CD4-positive, alpha-beta T cell treated with Interleukin-12 subunit alpha and Interleukin-12 subunit beta, for 1 hour (primary cell): ENCODE results near the gene LRFN2.
A peak's percentile ranks its signal among the peaks of the same experiment; 100 is the strongest.

Experiments
- DNase-seq: peaks from one replicate; pipeline ENCODE4 v3.0.0-alpha.2; 2020

The LRFN2 gene

GRCh38 chr6:40466986-40467539 is 120.1 kb downstream of the LRFN2 start:
- DNase-seq: no peak

- no peak for DNase-seq
Observed at GRCh38 chr6:40461643-40462042, 125.5 kb downstream of the LRFN2 start.

DNA sequence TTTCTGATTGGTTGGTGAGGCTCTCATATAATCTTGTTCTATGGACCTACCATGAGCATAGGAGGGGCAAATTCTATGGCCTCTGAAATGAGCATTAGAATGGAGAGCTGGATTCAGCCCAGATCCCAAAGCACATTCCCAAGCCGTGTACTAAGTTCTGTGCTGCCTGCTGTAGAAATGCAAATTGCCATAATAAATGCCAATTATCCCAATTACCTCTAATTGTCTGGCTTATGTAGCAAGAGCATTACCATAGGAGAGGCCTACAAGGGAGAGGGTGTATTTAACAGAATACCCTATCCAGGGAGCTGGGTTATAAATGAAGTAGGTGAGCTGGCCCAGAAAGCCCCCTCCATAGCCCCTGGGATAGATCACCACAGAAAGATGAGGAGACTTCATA is 126.8 kb downstream of the LRFN2 start:
- no peak for DNase-seq

- no peak for DNase-seq
Observed at GRCh38 chr6:40457261-40457660, 129.9 kb downstream of the LRFN2 start.

GRCh38 chr6:40456390-40457013 is 130.7 kb downstream of the LRFN2 start:
- no peak for DNase-seq

GRCh38 chr6:40455686-40456389 is 131.3 kb downstream of the LRFN2 start:
- DNase-seq: no peak

DNA sequence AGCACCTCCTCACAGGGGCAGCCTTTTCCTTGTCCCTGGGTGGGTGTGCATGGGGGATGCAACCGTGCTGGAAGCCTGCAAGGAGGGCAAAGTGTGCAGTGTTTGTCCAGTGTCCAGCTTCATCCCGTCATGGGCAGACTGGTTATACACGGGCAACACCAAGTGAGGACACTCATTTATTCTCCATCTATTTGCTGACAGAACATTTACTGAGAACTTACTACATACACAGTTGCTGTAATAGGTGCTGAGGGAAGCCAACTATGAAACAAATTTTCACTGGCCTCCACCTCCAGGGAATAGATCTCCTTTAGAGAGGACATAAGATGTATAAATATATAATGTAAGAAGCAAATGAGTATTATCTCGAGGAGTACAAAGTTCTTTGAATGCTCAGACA is 136.7 kb downstream of the LRFN2 start:
- no peak for DNase-seq

GRCh38 chr6:40444811-40445210 is 142.4 kb downstream of the LRFN2 start:
- DNase-seq: no peak

GRCh38 chr6:40444312-40444711 is 142.9 kb downstream of the LRFN2 start:
- DNase-seq: no peak

GRCh38 chr6:40443842-40444241 is 143.3 kb downstream of the LRFN2 start:
- no peak for DNase-seq

- no peak for DNase-seq
Observed at GRCh38 chr6:40442591-40442990, 144.6 kb downstream of the LRFN2 start.

- DNase-seq: no peak
Observed at GRCh38 chr6:40441150-40441549, 146.0 kb downstream of the LRFN2 start.

- DNase-seq: no peak
Observed at GRCh38 chr6:40440053-40440452, 147.1 kb downstream of the LRFN2 start.

DNA sequence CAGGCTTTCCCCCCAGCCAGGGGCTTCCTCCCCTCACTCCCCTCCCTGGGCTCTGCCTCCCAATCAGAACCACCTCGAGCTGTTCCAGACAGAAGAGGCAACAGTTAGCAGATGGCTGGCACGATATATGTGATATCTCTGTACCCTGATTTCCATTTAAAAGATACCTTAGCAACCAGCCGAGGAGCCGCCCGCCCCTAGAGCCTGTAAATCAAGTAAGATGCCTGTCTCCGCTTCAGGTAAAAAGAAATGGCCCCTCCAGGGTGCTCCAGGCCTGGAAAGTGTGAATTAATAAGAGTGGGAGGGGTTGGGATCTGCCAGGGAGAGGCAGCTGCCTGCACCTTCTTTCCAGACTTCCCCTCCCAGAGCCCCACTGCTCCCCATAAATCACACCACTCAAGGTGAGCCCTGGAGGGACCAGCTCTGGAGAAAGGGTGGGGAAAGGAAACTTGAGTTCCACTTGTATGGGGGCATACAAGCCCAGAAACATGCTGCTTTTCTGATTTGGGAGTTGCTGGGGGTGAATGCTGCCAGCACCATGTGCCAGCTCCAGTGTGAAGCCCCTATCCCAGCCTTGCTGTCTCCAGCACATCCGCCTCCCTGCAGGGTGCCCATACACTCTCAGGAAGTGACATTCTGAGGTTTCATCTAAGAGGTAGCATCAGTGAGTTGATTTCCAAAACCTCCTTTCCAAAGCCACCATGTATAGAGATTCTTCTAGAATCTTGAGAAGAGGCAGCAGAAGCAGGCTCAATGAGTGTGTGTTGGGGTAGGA is 148.0 kb downstream of the LRFN2 start:
- no peak for DNase-seq

DNA sequence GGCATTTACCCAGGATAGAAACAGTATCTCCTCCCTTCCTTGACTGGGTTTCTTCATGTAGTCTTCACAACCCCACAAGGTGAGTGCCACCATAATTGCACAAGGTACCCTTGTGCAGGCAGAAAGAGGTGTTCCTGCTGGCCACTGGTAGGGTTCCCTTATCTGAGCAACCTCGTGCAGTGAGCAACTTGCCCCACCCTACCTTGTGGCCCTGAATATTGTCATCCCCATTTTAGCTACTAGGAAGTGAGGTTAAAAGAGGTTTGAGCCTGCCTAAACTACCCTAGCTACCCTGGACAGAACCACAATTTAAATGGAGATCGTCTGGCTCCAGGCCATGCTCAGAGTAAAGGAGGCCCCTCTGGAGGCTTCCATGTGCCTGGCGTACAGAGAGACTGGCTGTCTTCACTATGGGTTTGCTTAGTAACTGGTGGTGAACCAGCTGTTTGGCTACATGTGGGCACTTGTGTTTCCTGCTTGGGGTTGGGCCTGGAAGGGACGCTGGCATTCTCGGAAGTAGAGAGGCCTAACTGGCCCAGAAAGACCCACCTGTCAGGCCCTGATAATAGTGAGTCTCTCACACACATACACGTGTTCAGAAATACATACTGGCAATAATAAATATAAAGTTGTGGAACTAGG is 148.8 kb downstream of the LRFN2 start:
- no peak for DNase-seq

DNA sequence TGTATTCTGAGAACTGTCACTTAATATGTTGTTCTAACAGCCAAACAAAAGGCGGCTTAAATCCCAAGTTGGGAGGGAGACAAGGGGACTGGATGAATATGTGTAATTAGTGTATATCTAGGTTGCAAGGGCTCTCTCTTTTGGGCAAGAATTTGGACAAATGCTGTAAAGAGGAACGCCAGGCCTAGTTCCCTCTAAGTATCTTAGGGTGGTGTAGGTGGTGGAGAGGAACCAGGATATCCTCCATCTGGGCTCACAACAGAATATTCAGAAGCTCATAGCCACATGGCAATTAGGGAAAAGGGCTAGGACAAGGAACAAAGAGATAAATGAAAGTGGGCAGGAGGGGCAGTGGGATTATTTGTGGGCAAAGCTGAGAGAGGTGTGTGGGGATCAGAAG is 149.5 kb downstream of the LRFN2 start:
- DNase-seq: no peak

DNA sequence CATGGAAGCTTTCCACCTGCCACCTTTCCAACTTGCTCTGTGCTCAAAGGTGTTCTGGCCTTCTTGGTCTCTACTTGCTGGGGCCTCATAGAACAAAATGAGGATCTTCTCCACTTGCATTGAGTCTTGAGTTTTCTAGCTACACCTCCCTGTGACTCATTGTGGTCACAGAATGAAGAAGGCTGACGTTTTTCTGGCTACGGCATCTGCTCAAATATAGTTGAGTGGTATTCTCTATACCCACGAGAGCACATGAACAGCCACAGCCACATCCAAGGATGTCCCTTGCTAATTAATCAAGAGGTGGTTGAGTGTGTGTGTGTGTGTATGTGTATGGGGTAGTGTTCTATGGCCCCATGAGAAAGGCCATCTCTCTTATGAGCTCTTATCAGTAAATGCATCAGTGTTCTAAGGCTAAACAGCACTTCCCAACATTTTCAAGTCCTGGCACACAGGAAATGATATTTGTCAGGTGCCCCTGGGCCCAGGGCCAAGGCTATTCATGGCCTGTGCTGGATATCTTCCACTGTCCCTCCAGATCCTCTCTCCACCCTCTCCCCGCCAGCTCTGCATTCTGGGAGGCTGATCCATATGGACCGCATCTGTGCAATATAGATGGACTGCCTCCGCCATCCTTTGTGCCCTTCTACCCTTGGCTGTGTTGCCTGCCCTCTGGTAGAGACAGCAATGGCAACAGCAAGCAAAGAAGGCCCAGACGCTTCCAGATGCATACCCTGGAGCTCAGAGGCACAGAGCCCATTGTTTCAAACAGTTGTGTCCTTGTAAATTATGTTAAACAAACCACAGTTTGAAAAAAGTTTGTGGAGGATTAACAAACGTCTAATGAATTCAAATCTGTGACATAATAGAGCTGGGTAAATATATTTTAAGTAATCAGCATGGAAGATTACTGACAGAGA is 150.2 kb downstream of the LRFN2 start:
- peak; percentile 33 for DNase-seq

GRCh38 chr6:40432982-40433381 is 154.2 kb downstream of the LRFN2 start:
- DNase-seq: no peak

DNA sequence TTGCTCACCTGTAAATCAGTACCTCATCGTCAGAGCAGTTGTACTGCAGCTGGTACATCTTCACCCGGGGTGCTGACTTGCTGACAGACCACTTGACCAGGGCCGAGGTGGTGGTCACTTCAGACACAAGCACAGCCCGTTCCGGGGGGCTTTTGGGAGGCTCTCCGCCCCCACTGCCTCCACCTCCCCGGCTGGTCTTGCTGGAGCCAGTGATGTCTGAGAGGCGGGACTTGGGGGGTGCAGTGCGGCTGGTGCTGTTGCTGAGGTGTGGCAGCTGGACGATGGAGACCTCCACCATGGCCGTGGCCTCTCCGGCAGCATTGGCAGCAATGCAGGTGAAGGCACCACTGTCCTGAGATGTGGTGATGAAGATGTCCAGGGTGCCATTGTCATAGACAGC is 155.5 kb downstream of the LRFN2 start:
- DNase-seq: no peak

GRCh38 chr6:40427196-40427595 is 160.0 kb downstream of the LRFN2 start:
- no peak for DNase-seq

DNA sequence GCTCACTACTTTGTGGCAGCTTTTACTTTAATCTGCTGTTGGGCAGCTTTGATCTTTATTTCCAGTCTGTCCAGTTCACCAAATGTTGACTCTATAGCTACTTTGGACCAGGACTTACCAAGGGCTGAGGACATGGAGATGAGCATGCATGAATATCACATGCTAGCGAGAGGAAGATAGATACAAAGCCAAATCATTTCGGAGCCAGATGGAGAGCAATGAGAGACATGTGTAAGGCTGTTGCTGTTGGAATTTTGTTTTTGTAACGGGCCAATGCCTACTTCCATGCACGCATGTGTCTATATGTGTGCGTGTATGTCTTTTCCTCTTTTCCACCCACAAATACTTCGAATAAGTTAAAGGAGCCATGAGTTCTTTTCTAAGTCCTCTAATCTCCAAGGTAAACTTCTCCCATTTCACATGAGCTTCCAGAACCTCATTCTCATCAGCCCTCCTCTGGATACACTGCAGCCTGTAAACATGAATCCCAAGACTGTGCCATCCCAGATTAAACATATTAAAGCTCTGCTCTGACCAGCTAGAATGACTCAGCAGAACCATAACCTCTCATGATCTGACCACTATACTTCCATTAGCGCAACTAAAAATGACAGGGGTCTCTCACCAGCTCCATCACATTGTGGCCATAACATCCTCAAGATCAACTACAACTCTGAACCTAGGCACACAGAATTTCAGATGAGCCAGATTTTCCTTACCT is 160.7 kb downstream of the LRFN2 start:
- DNase-seq: no peak
